Uterus (tissue), 2 donors: Measurements from ENCODE around the gene ZNF462.

ENCODE experiments used
- CTCF ChIP-seq, 4 experiments: fragments of 200-600 bp in 2 of 4; fragments of 450-650 bp in 2 of 4; sonication (generic) in 2 of 4; IDR thresholded peaks; one replicate each; pipeline ENCODE4 v1.5.1; 2016 to 2019; ENCODE audit warnings: antibody characterized with exemption in 4 of 4, mild to moderate bottlenecking in 2 of 4, moderate library complexity in 1 of 4
- POLR2A ChIP-seq, 2 donors: fragments of 450-650 bp; IDR thresholded peaks; one replicate each; pipeline ENCODE4 v1.6.1; 2016; ENCODE audit warnings: antibody characterized with exemption in 2 of 2, mild to moderate bottlenecking in 1 of 2, moderate library complexity in 1 of 2

GRCh38 chr9:106892632-106893031 lies 29.7 kb downstream of the ZNF462 start:
- no peak for TF ChIP-seq CTCF (IDR thresholded peaks at IDR 0.05)
- TF ChIP-seq POLR2A (IDR thresholded peaks at IDR 0.05), result no peak
